Upper lobe of left lung (tissue), 6 donors: ENCODE measurements around the gene PSIP1. TPM values are rescaled to one million over a fixed set of nuclear protein-coding genes. Genes with fewer than 3 reads are reported as not detected.

ENCODE experiments used
- ATAC-seq, 2 donors: fragments of 200-7000 bp; cut with Tn5 transposase; one replicate each; pipeline ENCODE4 v1.9.1; 2022; ENCODE audit warnings: mild to moderate bottlenecking in 2 of 2, moderate library complexity in 2 of 2; ENCODE audit not compliant: low FRiP score in 2 of 2
- DNase-seq, 2 donors: peaks; one replicate each; pipeline ENCODE4 v3.0.0-alpha.2; 2019 to 2020
- H3K27ac ChIP-seq, 4 donors: fragments of 200-600 bp; sonication (generic); one replicate each; pipeline ENCODE4 v1.5.1; 2016 to 2019
- H3K27me3 ChIP-seq, 4 donors: fragments of 200-600 bp; sonication (generic); one replicate each; pipeline ENCODE4 v1.5.1; 2017 to 2019
- H3K36me3 ChIP-seq, 4 donors: fragments of 200-600 bp; sonication (generic); one replicate each; pipeline ENCODE4 v1.5.1; 2016 to 2019
- H3K4me1 ChIP-seq, 4 donors: fragments of 200-600 bp; sonication (generic); one replicate each; pipeline ENCODE4 v1.5.1; 2018 to 2019
- H3K4me3 ChIP-seq, 4 donors: fragments of 200-600 bp; sonication (generic); one replicate each; pipeline ENCODE4 v1.5.1; 2017 to 2019; ENCODE audit warnings: mild to moderate bottlenecking in 2 of 4, moderate library complexity in 1 of 4
- H3K9me3 ChIP-seq, 4 donors: fragments of 200-600 bp; sonication (generic); one replicate each; pipeline ENCODE4 v1.5.1; 2018 to 2019
- CTCF ChIP-seq, 6 experiments: fragments of 450-650 bp in 4 of 6; fragments of 200-600 bp in 2 of 6; sonication (generic) in 2 of 6; IDR thresholded peaks; one replicate each; pipeline ENCODE4 v1.5.1; 2016 to 2019; ENCODE audit warnings: antibody characterized with exemption in 6 of 6
- EP300 ChIP-seq, 4 donors: sonication (generic); formaldehyde crosslinking; IDR thresholded peaks; one replicate each; pipeline ENCODE4 v1.5.1; 2017; ENCODE audit warnings: antibody characterized with exemption in 4 of 4, control low read depth in 2 of 4
- POLR2A ChIP-seq, 4 donors: fragments of 450-650 bp; IDR thresholded peaks; one replicate each; pipeline ENCODE4 v1.5.1; 2016 to 2017; ENCODE audit warnings: antibody characterized with exemption in 4 of 4, mild to moderate bottlenecking in 2 of 4
- POLR2AphosphoS5 ChIP-seq, 2 donors: sonication (generic); formaldehyde crosslinking; IDR thresholded peaks; one replicate each; pipeline ENCODE4 v1.5.1; 2017; ENCODE audit warnings: antibody characterized with exemption in 2 of 2
- WGBS, 2 donors: methylation state at CpG; one replicate each; pipeline ENCODE4 v1.1.5; 2017 to 2018; 5-methylcytosine and 5-hydroxymethylcytosine counted together
- total RNA-seq, 6 donors: library from RNA; depleted of rRNA in 4 of 6; stranded (reverse); fragments of >200 nt in 4 of 6; gene quantifications; one replicate each; pipeline versions ENCODE4 v1.1.0 to v1.2.1, GENCODE V29; 2016 to 2021
- donor health status: DM: no; HTN: no; CAD: no; lungs with moderate emphysema.
- donor health status: DM: no; HTN: yes; CAD: no; lungs with severe emphysema.

The PSIP1 gene
- 10 to 100 TPM; 22.5 to 57.9 (median 27.8) TPM for total RNA-seq

DNA sequence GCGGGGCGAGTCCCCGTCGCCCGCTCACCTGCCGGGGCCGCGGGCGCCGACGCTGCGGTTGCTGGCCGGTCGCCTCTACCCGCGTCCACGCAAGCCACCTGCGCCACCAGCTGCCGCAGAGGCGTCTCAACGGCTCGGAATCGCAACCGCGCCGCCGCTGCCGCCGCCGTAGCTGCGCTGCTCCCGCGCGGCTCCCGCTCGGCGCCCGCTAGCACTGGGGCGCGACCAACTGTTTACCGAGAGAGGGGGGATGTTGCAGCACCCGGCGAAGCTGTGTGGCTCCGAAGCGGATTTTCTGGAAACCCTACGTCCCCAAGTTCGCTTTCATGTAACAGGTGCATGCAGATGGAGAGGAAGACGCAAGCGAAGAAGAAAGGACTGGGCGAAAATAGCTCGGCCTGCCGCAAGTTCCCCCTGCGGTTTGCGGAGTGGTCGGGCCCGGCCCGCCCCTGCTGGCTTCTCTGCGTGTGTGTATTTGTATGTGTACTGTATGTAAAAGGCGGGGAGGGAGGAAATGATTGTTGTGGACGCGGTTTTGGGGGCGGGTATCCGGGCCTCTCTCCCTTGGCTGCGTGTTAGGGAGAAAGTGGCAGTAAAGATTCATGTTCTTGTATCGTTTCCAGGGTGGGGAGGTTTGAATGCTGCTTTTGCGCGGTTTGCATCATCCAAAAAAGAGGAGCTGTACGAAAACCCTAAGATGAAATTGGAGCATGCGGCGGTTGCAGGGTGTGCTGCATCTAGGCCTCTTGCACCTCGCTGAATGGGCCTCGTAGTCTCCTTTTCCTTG lies at the start of gene PSIP1:
Gene PSIP1 (minus strand): TSS at position 182 of the 787 bp plus-strand sequence. CDS start 782 bp downstream, outside the sequence.
- Histone ChIP-seq H3K9me3 (no peaks in the 10 kb centered on the region), H3K4me1 (peaks cover 3 to 23% (median 14%) of the 10 kb centered on the region in 4 donors), H3K4me3 (peak within 1 kb of the TSS; percentile 77 to 99 (median 94)), H3K27ac (peak within 1 kb of the TSS; percentile 89 to 98 (median 94)), H3K36me3 (peaks cover 0 to 18% (median 2%) of the 10 kb centered on the region in 4 donors), H3K27me3 (no peaks in the 10 kb centered on the region)
- ATAC-seq (peak; percentile 95 to 97), DNase-seq (peak; percentile 72 to 95)
- 0 to 1% methylated on average over 26 to 38 of the region's 72 CpGs for WGBS, 2 donors
- TF ChIP-seq POLR2AphosphoS5 (IDR thresholded peaks at IDR 0.05): peak; percentile 53 to 75
- no peak for TF ChIP-seq EP300 (IDR thresholded peaks at IDR 0.05)
- peak in 5 of 6 experiments; percentile 27 to 62 (median 51) for TF ChIP-seq CTCF (IDR thresholded peaks at IDR 0.05)
- peak in 3 of 4 donors; percentile 58 to 82 (median 70) for TF ChIP-seq POLR2A (IDR thresholded peaks at IDR 0.05)

GRCh38 chr9:15553528-15553898 lies 42.7 kb upstream of the PSIP1 start:
- Histone ChIP-seq H3K27ac (peak overlapping the region; percentile 76 to 80 (median 77)), H3K36me3 (no peaks in the 10 kb centered on the region), H3K4me3 (peak overlapping the region; percentile 58 to 97 (median 74)), H3K27me3 (no peaks in the 10 kb centered on the region), H3K9me3 (no peaks in the 10 kb centered on the region), H3K4me1 (peaks cover 5 to 9% (median 7%) of the 10 kb centered on the region in 4 donors)
- WGBS, 2 donors: 2 to 3% methylated on average over 11 to 13 of the region's 13 CpGs
- TF ChIP-seq CTCF (IDR thresholded peaks at IDR 0.05) (no peak), POLR2A (IDR thresholded peaks at IDR 0.05) (no peak), POLR2AphosphoS5 (IDR thresholded peaks at IDR 0.05) (no peak), EP300 (IDR thresholded peaks at IDR 0.05) (no peak)
- DNase-seq (no peak), ATAC-seq (peak in 1 of 2 donors; percentile 5)

DNA sequence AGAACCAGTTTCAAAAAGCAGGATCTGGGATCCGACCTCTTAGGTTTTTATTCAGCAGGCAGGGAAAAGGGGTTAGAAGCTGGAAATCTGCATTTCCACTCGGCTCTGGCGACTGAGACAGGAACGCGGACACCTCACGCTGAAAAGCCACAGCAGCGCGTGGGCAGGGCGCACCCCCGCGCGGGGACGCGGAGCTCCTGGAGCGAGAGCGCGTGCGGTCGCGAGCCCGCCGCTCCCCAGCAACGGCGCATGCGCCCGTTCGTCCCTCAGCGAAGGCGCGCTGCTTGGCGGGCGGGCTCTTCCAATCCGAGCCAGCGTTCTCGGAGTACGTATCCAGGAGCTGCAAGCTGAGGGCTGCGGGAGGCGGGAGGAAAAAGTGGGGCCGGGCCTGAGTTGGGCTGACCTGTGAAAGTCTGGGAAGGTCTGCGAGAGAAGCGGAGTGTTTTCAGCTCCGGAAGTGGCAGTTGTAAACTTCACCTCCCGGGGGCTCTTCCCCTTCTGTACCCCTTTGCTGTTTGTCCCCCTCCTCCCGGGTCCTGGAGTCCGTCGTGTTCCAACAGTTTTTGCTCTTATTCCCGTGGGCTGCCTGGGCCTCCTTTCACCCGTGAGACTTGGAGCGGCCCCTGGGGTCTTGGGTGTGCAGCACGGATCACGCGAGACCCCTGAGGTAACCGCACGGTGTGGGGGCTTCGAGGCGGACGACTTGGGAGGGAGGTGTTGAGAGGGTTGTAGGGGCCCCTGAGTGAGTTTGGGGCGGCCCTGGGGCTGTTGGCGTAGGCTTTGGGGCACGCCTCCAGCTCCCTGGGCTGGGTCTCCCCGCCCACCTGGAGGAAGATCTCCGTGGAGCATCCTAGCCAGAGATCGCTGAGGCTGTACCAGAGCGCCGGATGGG lies 42.1 kb upstream of the PSIP1 start, which contains the start of gene CCDC171:
Gene CCDC171 (plus strand): TSS at position 408 of the 892 bp plus-strand sequence. CDS start 11,046 bp downstream, outside the sequence.
- peak; percentile 95 to 97 for DNase-seq
- H3K4me1 ChIP-seq: peaks cover 5 to 9% (median 7%) of the 10 kb centered on the region in 4 donors
- WGBS, 2 donors: 0 to 1% methylated on average over 35 to 50 of the region's 65 CpGs
- peak; percentile 98 for ATAC-seq
- peak within 1 kb of the TSS; percentile 76 to 80 (median 77) for H3K27ac ChIP-seq
- no peaks in the 10 kb centered on the region for H3K9me3 ChIP-seq
- TF ChIP-seq POLR2AphosphoS5 (IDR thresholded peaks at IDR 0.05): peak in 1 of 2 donors; percentile 70
- TF ChIP-seq EP300 (IDR thresholded peaks at IDR 0.05): no peak
- TF ChIP-seq POLR2A (IDR thresholded peaks at IDR 0.05): peak in 2 of 4 donors; percentile 61 to 73
- peak in 1 of 6 experiments; percentile 4 for TF ChIP-seq CTCF (IDR thresholded peaks at IDR 0.05)
- no peaks in the 10 kb centered on the region for H3K27me3 ChIP-seq
- H3K4me3 ChIP-seq: peak within 1 kb of the TSS; percentile 58 to 97 (median 74)
- no peaks in the 10 kb centered on the region for H3K36me3 ChIP-seq

GRCh38 chr9:15549611-15550010 lies 38.8 kb upstream of the PSIP1 start:
- H3K27me3 ChIP-seq: no peaks in the 10 kb centered on the region

More at GRCh38 chr9:15549611-15550010, 38.8 kb upstream of the PSIP1 start:
- DNase-seq: no peak
- WGBS, 2 donors: 89 to 91% methylated on average over 2 of the region's 2 CpGs
- Histone ChIP-seq H3K4me1 (peaks cover 5 to 9% (median 7%) of the 10 kb centered on the region in 4 donors), H3K27ac (no peak overlapping the region), H3K36me3 (no peaks in the 10 kb centered on the region), H3K4me3 (no peak overlapping the region), H3K9me3 (no peaks in the 10 kb centered on the region)
- TF ChIP-seq POLR2A (IDR thresholded peaks at IDR 0.05) (no peak), CTCF (IDR thresholded peaks at IDR 0.05) (no peak), EP300 (IDR thresholded peaks at IDR 0.05) (no peak), POLR2AphosphoS5 (IDR thresholded peaks at IDR 0.05) (no peak)
- ATAC-seq: no peak
